GM12801 (cell line): ENCODE results near the gene NAB2.

Experiments
- CTCF ChIP-seq: IDR thresholded peaks from one replicate; pipeline ENCODE4 v1.5.1; 2011; ENCODE audit warnings: control low read depth; ENCODE audit not compliant: insufficient read length; ENCODE audit errors: extremely low read depth

Gene NAB2

DNA sequence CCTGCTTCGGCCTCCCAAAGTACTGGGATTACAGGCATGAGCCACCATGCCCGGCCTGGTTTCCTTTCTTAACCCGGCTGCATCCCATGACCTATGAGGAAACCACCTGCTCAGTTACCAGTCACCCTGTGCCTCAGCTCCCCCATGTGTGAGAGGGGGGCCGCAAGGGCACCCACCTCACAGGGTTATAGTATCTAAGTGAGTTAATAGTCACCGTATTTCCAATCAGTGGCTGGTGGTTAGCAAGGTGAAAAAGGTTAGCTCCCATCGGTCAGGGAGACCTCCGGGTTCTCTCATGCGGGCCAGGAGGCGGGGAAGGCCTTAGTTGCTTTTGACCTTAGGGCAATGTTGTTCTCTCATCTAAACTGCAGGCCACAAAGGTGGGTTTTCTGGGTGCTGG lies 46.0 kb downstream of the NAB2 start:
- no peak for TF ChIP-seq CTCF

DNA sequence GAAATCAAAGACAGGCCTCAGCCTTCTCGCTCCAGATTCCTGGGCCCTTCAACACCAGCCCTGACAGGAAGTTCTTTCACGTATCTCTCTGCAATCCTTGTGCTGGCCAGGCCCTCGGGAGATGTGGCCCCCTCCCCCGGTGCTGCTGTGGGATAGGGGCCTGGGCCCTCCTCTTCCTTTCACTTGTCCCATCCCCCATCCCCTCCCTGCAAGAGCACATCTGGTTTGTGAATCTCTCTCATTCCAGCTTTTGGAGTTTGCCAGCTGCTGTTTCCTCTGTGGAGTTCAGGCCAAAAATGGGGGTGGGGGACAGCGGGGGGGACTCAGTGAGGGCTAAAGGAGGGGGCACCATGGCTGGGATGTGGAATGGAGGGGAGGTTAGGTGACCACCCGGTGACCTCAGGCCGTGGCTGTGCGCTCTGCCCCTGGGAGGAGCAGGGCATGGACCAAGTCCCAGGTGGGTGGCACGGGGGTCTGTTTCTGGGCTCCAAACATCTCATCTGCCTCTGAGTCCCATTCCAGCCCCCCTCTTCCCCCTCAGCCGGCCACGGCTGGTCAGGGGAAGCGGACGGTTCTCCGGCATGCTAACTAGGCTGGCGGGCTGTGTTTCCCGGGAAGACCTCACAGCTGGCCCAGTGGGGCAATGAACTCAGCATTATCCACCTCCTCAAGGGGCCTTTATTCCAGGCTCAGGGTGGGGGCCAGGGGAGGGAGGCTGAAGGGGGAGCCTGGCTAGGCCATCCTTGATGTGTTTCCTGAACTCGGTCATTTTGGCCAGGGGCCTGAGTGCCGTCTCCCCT lies 46.8 kb downstream of the NAB2 start:
- no peak for TF ChIP-seq CTCF

GRCh38 chr12:57138526-57139272 lies 49.8 kb downstream of the NAB2 start:
- no peak for TF ChIP-seq CTCF

GRCh38 chr12:57139796-57140649 lies 51.1 kb downstream of the NAB2 start:
- TF ChIP-seq CTCF: no peak

GRCh38 chr12:57141249-57141648 lies 52.3 kb downstream of the NAB2 start:
- no peak for TF ChIP-seq CTCF

GRCh38 chr12:57142121-57142520 lies 53.2 kb downstream of the NAB2 start:
- no peak for TF ChIP-seq CTCF

DNA sequence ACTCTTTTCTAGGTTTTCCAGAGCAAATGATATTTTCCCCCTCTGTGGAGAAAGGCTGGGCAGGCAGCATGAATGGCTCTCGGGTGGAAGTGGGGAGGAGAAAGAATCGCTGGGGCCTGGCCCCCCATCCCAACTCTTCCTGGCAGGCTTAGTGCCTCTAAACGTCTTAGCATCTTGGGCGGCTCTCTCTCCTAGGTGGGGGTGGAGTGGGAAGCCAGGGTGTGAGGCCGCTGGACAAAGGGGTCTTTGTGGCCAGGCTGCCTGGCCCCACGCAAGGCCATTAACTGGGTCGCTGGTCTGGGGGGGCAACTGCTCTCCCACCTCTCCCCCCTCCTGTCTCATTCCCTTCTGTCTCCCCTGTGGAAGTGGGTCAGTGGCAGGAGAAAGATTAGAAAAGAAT lies 53.8 kb downstream of the NAB2 start:
- no peak for TF ChIP-seq CTCF
